ENCODE measurements around the gene GRM8.
A peak's percentile ranks its signal among the peaks of the same experiment; 100 is the strongest.

GRM8 gene

GRCh38 chr7:126856691-126857291 lies 395.9 kb downstream of the GRM8 start:
- H3F3A ChIP-seq (ENCODE audit: insufficient read depth, low read length), result no peaks in the 10 kb centered on the region
- peak; percentile 58 for DNase-seq
- no peaks in the 10 kb centered on the region for H3K36me3 ChIP-seq (replicated peaks; ENCODE audit: insufficient read depth, low read length)
- H3K4me1 ChIP-seq (ENCODE audit: low read length), result no peaks in the 10 kb centered on the region
- H3K9ac ChIP-seq (ENCODE audit: low read length), result no peak overlapping the region
- no peaks in the 10 kb centered on the region for H3K27me3 ChIP-seq (replicated peaks; ENCODE audit: insufficient read depth, low read length)
- no peaks in the 10 kb centered on the region for H3K9me2 ChIP-seq (replicated peaks; ENCODE audit: insufficient read depth, low read length)
- H3K4me3 ChIP-seq (ENCODE audit: low read length), result no peak overlapping the region
- no peaks in the 10 kb centered on the region for H3K79me2 ChIP-seq (ENCODE audit: low read length)
- H3K9me3 ChIP-seq (replicated peaks; ENCODE audit: insufficient read depth, low read length), result no peaks in the 10 kb centered on the region
- no peak for TF ChIP-seq EZH2phosphoT487 (IDR thresholded peaks at IDR 0.05; ENCODE audit: low read length)
- TF ChIP-seq, protein P1, sequence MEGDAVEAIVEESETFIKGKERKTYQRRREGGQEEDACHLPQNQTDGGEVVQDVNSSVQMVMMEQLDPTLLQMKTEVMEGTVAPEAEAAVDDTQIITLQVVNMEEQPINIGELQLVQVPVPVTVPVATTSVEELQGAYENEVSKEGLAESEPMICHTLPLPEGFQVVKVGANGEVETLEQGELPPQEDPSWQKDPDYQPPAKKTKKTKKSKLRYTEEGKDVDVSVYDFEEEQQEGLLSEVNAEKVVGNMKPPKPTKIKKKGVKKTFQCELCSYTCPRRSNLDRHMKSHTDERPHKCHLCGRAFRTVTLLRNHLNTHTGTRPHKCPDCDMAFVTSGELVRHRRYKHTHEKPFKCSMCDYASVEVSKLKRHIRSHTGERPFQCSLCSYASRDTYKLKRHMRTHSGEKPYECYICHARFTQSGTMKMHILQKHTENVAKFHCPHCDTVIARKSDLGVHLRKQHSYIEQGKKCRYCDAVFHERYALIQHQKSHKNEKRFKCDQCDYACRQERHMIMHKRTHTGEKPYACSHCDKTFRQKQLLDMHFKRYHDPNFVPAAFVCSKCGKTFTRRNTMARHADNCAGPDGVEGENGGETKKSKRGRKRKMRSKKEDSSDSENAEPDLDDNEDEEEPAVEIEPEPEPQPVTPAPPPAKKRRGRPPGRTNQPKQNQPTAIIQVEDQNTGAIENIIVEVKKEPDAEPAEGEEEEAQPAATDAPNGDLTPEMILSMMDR (IDR thresholded peaks at IDR 0.05; ENCODE audit: low read length), result peak; percentile 80
- H3K4me2 ChIP-seq (ENCODE audit: low read depth, low read length), result no peak overlapping the region
- no peak overlapping the region for H2AFZ ChIP-seq (ENCODE audit: low read length)
- no peaks in the 10 kb centered on the region for H4K20me1 ChIP-seq (ENCODE audit: insufficient read depth, low read length)
- no peak overlapping the region for H3K27ac ChIP-seq (ENCODE audit: low read length)

DNA sequence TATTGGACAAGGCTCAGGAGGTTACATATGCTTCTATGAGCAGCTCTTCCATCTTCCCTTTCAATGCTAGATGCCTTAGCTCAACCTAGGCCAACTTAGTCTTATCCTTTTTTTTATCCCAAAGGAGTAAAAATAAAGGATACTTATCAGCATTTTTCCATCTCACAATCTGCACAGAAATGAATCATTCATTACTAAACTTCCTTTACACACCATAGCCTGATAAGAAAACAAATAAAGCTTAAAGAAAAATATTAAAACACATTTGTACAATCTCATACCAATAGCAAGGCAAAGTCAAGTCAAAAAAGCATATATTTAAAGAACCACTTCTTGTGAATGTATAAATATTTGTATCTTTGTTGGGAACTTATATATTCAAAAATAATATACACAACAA lies 407.4 kb downstream of the GRM8 start:
- Histone ChIP-seq H3K4me1 (ENCODE audit: low read length) (no peaks in the 10 kb centered on the region), H4K20me1 (ENCODE audit: insufficient read depth, low read length) (no peaks in the 10 kb centered on the region), H3K9ac (ENCODE audit: low read length) (no peak overlapping the region), H3K4me3 (ENCODE audit: low read length) (no peak overlapping the region), H3F3A (ENCODE audit: insufficient read depth, low read length) (no peaks in the 10 kb centered on the region), H3K9me3 (replicated peaks; ENCODE audit: insufficient read depth, low read length) (no peaks in the 10 kb centered on the region), H3K4me2 (ENCODE audit: low read depth, low read length) (no peak overlapping the region), H3K27ac (ENCODE audit: low read length) (no peak overlapping the region), H3K9me2 (replicated peaks; ENCODE audit: insufficient read depth, low read length) (no peaks in the 10 kb centered on the region), H3K27me3 (replicated peaks; ENCODE audit: insufficient read depth, low read length) (no peaks in the 10 kb centered on the region), H2AFZ (ENCODE audit: low read length) (no peak overlapping the region), H3K79me2 (ENCODE audit: low read length) (no peaks in the 10 kb centered on the region), H3K36me3 (replicated peaks; ENCODE audit: insufficient read depth, low read length) (no peaks in the 10 kb centered on the region)
- DNase-seq, result no peak
- no peak for TF ChIP-seq EZH2 (optimal IDR thresholded peaks at IDR 0.05; ENCODE audit: low read depth, low read length)
- TF ChIP-seq, protein P1 (IDR thresholded peaks at IDR 0.05; ENCODE audit: low read length), result no peak
- no peak for TF ChIP-seq EZH2phosphoT487 (IDR thresholded peaks at IDR 0.05; ENCODE audit: low read length)

DNA sequence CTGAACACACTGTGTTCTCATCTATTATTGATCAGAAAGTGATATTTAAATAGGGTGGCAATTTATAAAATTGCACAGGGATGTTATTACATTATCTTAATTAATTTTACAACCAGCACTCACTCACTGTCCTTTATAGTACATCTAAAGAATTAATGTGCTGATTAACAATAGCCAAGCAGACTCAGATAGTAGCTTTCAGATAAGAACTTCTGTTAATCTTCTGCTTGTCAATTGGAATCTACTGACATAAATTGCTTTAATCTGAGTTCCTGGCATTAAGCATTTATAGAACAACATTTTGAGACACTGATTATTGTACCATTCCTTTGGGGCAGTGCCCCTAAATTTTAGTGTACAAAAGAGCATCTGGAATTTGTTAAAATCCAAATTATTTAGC lies 408.9 kb downstream of the GRM8 start:
- no peaks in the 10 kb centered on the region for H3K4me1 ChIP-seq (ENCODE audit: low read length)
- no peak overlapping the region for H3K9ac ChIP-seq (ENCODE audit: low read length)
- no peak overlapping the region for H3K4me3 ChIP-seq (ENCODE audit: low read length)
- no peak for DNase-seq
- H2AFZ ChIP-seq (ENCODE audit: low read length), result no peak overlapping the region
- TF ChIP-seq, protein P1 (IDR thresholded peaks at IDR 0.05; ENCODE audit: low read length), result no peak
- TF ChIP-seq EZH2 (optimal IDR thresholded peaks at IDR 0.05; ENCODE audit: low read depth, low read length) (no peak), EZH2phosphoT487 (IDR thresholded peaks at IDR 0.05; ENCODE audit: low read length) (no peak)
- H3K4me2 ChIP-seq (ENCODE audit: low read depth, low read length), result no peak overlapping the region
- no peaks in the 10 kb centered on the region for H3K36me3 ChIP-seq (replicated peaks; ENCODE audit: insufficient read depth, low read length)
- H3F3A ChIP-seq (ENCODE audit: insufficient read depth, low read length), result no peaks in the 10 kb centered on the region
- no peak overlapping the region for H3K27ac ChIP-seq (ENCODE audit: low read length)
- H3K79me2 ChIP-seq (ENCODE audit: low read length), result no peaks in the 10 kb centered on the region
- H3K9me2 ChIP-seq (replicated peaks; ENCODE audit: insufficient read depth, low read length), result no peaks in the 10 kb centered on the region
- H3K9me3 ChIP-seq (replicated peaks; ENCODE audit: insufficient read depth, low read length), result no peaks in the 10 kb centered on the region
- H4K20me1 ChIP-seq (ENCODE audit: insufficient read depth, low read length), result no peaks in the 10 kb centered on the region
- no peaks in the 10 kb centered on the region for H3K27me3 ChIP-seq (replicated peaks; ENCODE audit: insufficient read depth, low read length)
